Measurements from ENCODE around the gene PTPRT. TPM values are rescaled to one million over a fixed set of nuclear protein-coding genes. Genes with fewer than 3 reads are reported as not detected.

Gene PTPRT
- total RNA-seq, 2 experiments from 2014 or later = not detected

GRCh38 chr20:42443200-42443599, 746.5 kb downstream of the PTPRT start:
- ATAC-seq (no peak), DNase-seq (no peak)
- Mint-ChIP-seq H3K27me3 (no peaks in the 10 kb centered on the region), H3K27ac (no peak overlapping the region), H3K36me3 (ENCODE audit: low read depth) (no peaks in the 10 kb centered on the region), H3K4me1 (ENCODE audit: low read depth) (no peaks in the 10 kb centered on the region), H3K4me3 (no peak overlapping the region), H3K9me3 (no peaks in the 10 kb centered on the region)
- ChIA-PET POLR2A (no interaction called here), CTCF (interaction anchor here (0.7 kb wide), 1 partner anchor 602 kb away, joined by 3 read pairs; no protein-coding TSS in a partner anchor)
- no peak for TF ChIP-seq CTCF (IDR thresholded peaks at IDR 0.05)
- intact Hi-C loops (cut with micrococcal nuclease) = no loop called here

DNA sequence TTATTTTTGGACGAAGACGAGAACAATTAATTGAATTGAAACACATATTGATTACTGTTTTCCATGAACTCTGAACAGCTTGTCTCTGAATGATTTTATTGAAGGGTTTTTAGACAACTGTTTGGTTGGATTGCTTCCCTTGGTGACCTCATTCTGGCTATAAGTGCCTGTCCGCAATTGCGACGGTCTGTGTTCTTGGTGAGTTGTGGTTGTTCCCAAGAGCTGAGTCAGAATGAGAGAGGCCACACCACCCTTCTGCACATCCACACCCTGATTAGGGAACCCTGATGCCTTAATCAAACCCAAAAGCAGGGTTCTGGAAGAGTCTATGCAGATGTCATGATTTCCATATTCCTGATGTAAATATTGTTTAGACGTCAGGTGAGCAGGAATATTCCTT, 747.0 kb downstream of the PTPRT start:
- Mint-ChIP-seq H3K4me3 (no peak overlapping the region), H3K4me1 (ENCODE audit: low read depth) (no peaks in the 10 kb centered on the region), H3K27ac (no peak overlapping the region), H3K27me3 (no peaks in the 10 kb centered on the region), H3K36me3 (ENCODE audit: low read depth) (no peaks in the 10 kb centered on the region), H3K9me3 (no peaks in the 10 kb centered on the region)
- DNase-seq = no peak
- ChIA-PET POLR2A (no interaction called here), CTCF (interaction anchor here (0.7 kb wide), 1 partner anchor 602 kb away, joined by 3 read pairs; no protein-coding TSS in a partner anchor)
- no peak for ATAC-seq
- TF ChIP-seq CTCF (IDR thresholded peaks at IDR 0.05) = no peak
- intact Hi-C loops (cut with micrococcal nuclease) = no loop called here

DNA sequence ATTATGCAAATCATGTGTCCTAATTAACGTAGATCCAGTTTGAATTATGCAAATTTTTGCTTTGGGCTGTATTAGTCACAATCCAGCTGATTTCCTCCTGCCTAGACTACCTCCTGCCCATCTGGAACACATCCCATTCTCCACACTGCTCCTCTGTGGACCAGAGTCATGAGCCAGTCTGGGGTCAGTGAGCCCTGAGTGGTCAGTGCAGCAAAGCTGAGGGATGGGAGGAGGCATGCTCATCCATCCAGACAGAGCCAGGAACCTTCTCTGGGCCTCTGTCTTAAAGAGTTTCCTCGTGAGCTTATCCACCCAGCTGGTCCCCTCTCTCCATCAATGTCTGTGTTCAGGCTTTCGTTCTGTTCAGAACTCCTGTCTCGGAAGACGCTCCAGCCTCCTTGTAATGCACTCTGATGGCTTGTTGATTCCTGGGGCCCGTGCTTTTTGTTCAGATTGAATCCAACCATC, 747.8 kb downstream of the PTPRT start:
- Mint-ChIP-seq H3K4me3 (no peak overlapping the region), H3K27ac (no peak overlapping the region), H3K36me3 (ENCODE audit: low read depth) (no peaks in the 10 kb centered on the region), H3K9me3 (no peaks in the 10 kb centered on the region), H3K4me1 (ENCODE audit: low read depth) (no peaks in the 10 kb centered on the region), H3K27me3 (no peaks in the 10 kb centered on the region)
- CTCF ChIA-PET = no interaction called here
- ATAC-seq (no peak), DNase-seq (no peak)
- intact Hi-C loops (cut with micrococcal nuclease) = no loop called here
- POLR2A ChIA-PET = no interaction called here
- no peak for TF ChIP-seq CTCF (IDR thresholded peaks at IDR 0.05)

GRCh38 chr20:42441196-42441863, 748.4 kb downstream of the PTPRT start:
- CTCF ChIA-PET = no interaction called here
- intact Hi-C loops (cut with micrococcal nuclease) = no loop called here
- H3K9me3 Mint-ChIP-seq = no peaks in the 10 kb centered on the region
- no peak overlapping the region for H3K4me3 Mint-ChIP-seq
- ATAC-seq = no peak
- no peak for DNase-seq
- POLR2A ChIA-PET = no interaction called here
- no peaks in the 10 kb centered on the region for H3K36me3 Mint-ChIP-seq (ENCODE audit: low read depth)
- H3K4me1 Mint-ChIP-seq (ENCODE audit: low read depth) = no peaks in the 10 kb centered on the region
- no peak for TF ChIP-seq CTCF (IDR thresholded peaks at IDR 0.05)
- no peak overlapping the region for H3K27ac Mint-ChIP-seq
- H3K27me3 Mint-ChIP-seq = no peaks in the 10 kb centered on the region

DNA sequence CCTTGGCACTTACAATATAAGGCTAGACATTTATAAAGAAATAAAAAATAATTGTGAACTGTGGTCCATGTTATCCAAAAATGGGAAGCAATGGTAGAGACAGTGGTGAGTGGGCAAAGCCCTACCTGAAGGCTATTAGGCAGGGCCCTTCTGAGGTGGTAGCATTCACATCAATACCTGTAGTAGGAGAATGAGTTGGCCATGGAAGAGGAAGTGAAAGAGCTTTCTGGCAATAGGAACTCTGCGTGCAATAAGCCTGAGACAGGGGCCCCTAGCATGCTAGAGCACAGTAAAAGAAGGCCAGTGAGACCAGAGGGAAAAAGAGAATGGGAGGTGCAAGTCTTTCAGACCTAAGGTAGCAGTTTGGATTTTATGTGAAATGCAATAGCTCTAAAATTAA, 754.5 kb downstream of the PTPRT start:
- no peaks in the 10 kb centered on the region for H3K27me3 Mint-ChIP-seq
- ChIA-PET POLR2A (no interaction called here), CTCF (no interaction called here)
- H3K9me3 Mint-ChIP-seq = no peaks in the 10 kb centered on the region
- no peak overlapping the region for H3K4me3 Mint-ChIP-seq
- no peaks in the 10 kb centered on the region for H3K36me3 Mint-ChIP-seq (ENCODE audit: low read depth)
- intact Hi-C loops (cut with micrococcal nuclease) = no loop called here
- H3K4me1 Mint-ChIP-seq (ENCODE audit: low read depth) = no peaks in the 10 kb centered on the region
- ATAC-seq (no peak), DNase-seq (no peak)
- TF ChIP-seq CTCF (IDR thresholded peaks at IDR 0.05) = no peak
- no peak overlapping the region for H3K27ac Mint-ChIP-seq

Data from activated CD8-positive, alpha-beta T cell treated with anti-CD3 and anti-CD28 coated beads for 36 hours (primary cell).